Activated B cell treated with CpG ODN at 0.5 μM for 24 hours (primary cell): Measurements from ENCODE around the gene ARL4A. TPM values are rescaled to one million over a fixed set of nuclear protein-coding genes. Genes with fewer than 3 reads are reported as not detected.

Source experiments
- ATAC-seq: fragments of 200-7000 bp; cut with Tn5 transposase; one replicate; pipeline ENCODE4 v1.10.0; 2021; ENCODE audit warnings: low read depth, mild to moderate bottlenecking, moderate library complexity
- CTCF ChIA-PET: fragments of 350-600 bp; sonication (Branson Sonifier 250); formaldehyde crosslinking; loops from one replicate; lab custom pipeline; 2021; ENCODE audit warnings: antibody characterized with exemption; lab: Charles Lee
- POLR2A ChIA-PET: fragments of 350-600 bp; sonication (Branson Sonifier 250); formaldehyde crosslinking; loops from one replicate; lab custom pipeline; 2021; ENCODE audit warnings: antibody characterized with exemption; lab: Charles Lee
- DNase-seq: peaks from one replicate; pipeline ENCODE4 v3.0.0; 2022
- H3K27ac Mint-ChIP-seq: one replicate; pipeline ENCODE4 v1.8.0; 2020; ENCODE audit warnings: mixed read lengths
- H3K27me3 Mint-ChIP-seq: one replicate; pipeline ENCODE4 v1.8.0; 2021; ENCODE audit warnings: mixed read lengths
- H3K36me3 Mint-ChIP-seq: one replicate; pipeline ENCODE4 v1.8.0; 2021; ENCODE audit warnings: low read depth, mixed read lengths
- H3K4me1 Mint-ChIP-seq: one replicate; pipeline ENCODE4 v1.8.0; 2021; ENCODE audit warnings: mixed read lengths
- H3K4me3 Mint-ChIP-seq: one replicate; pipeline ENCODE4 v1.8.0; 2020; ENCODE audit warnings: mild to moderate bottlenecking, mixed read lengths
- H3K9me3 Mint-ChIP-seq: one replicate; pipeline ENCODE4 v1.8.0; 2020; ENCODE audit warnings: mixed read lengths
- intact Hi-C: fragments of 100-400 bp; cut with micrococcal nuclease; formaldehyde crosslinking; loops from one replicate; pipeline ENCODE4 v1.15.1; 2024
- total RNA-seq: library from RNA; stranded (reverse); gene quantifications from 2 replicates; pipeline ENCODE4 v1.2.3, GENCODE V29; 2022
- TF ChIP-seq, protein P1 (sequence below): fragments of 200-600 bp; IDR thresholded peaks from one replicate; pipeline ENCODE4 v1.8.0; 2022; ENCODE audit warnings: antibody characterized with exemption, mild to moderate bottlenecking

The ARL4A gene
- total RNA-seq, 1 donor from 2014 or later, result 11.9 TPM

DNA sequence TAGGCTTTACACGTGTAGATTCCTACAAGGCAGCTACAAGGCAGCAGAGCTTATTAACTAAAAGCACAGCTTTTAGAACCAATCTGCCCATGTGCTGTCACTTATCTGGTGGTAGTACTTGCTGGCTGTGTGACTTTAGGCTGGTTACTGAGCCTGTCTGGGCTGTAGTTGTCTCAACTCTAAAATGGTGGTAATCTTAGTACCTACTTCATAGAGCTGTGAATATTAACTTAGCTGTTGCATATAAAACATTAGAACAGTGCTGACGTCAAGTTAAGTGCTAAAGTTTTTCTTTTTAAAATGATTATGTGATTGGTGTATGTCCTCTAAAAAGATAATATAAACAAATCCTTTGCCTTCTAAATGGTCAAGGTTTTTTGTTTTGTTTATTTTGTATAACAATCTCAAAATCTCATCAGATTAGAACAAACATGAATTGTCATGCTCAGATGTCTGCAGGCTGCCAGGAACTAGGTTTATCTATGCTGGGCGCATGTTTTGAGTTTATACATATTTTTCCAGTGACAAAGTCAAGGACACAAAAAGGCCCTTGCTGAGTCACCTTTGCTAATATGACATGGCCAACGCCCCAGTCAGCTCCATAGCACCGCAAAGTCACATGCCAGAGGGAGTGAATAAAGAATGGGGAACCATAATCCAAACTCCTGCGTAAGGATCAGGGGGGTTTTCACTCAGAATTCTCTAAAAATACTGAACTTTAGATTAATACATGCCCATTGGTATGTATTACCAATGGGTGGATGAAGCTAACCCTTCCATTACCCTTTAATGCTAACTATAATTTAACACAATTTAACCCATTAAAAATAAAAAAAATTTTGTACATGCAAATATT is 39.8 kb upstream of the ARL4A start:
- H3K27ac Mint-ChIP-seq, result no peak overlapping the region
- ATAC-seq (no peak), DNase-seq (no peak)
- ChIA-PET POLR2A (no interaction called here), CTCF (no interaction called here)
- intact Hi-C loops, result no loop called here
- TF ChIP-seq, protein P1, sequence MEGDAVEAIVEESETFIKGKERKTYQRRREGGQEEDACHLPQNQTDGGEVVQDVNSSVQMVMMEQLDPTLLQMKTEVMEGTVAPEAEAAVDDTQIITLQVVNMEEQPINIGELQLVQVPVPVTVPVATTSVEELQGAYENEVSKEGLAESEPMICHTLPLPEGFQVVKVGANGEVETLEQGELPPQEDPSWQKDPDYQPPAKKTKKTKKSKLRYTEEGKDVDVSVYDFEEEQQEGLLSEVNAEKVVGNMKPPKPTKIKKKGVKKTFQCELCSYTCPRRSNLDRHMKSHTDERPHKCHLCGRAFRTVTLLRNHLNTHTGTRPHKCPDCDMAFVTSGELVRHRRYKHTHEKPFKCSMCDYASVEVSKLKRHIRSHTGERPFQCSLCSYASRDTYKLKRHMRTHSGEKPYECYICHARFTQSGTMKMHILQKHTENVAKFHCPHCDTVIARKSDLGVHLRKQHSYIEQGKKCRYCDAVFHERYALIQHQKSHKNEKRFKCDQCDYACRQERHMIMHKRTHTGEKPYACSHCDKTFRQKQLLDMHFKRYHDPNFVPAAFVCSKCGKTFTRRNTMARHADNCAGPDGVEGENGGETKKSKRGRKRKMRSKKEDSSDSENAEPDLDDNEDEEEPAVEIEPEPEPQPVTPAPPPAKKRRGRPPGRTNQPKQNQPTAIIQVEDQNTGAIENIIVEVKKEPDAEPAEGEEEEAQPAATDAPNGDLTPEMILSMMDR, result no peak
- no peak overlapping the region for H3K4me3 Mint-ChIP-seq
- H3K4me1 Mint-ChIP-seq, result no peaks in the 10 kb centered on the region
- no peaks in the 10 kb centered on the region for H3K9me3 Mint-ChIP-seq
- peaks cover 2% of the 10 kb centered on the region for H3K27me3 Mint-ChIP-seq
- no peaks in the 10 kb centered on the region for H3K36me3 Mint-ChIP-seq

DNA sequence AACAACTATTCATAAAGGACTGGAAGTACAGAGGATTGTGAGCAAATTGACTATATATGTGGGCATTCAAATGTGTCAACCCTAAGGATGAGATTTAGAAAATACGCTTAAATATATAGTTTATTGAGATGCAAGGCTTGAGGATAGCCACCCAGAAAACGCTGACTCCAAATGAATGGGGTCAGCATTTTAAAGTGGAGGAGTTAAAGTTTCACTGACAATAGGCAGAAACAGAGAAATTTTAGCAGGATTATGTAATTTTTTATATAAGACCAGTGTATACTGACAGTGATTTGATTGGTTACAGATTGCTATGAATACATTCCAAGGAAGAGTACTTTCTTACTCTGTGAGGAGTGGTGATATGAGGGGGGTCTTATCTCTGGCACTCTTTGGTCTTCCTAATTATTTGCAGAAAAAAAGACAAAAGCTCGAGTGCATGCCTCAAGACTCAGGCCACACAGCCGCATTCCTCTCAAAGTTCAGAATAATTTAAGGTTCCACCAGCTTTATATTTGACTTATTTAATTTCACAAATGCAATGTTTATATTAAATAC is 38.6 kb upstream of the ARL4A start:
- H3K9me3 Mint-ChIP-seq, result no peaks in the 10 kb centered on the region
- TF ChIP-seq, protein P1, result no peak
- no peaks in the 10 kb centered on the region for H3K36me3 Mint-ChIP-seq
- intact Hi-C loops, result no loop called here
- H3K27ac Mint-ChIP-seq, result no peak overlapping the region
- ATAC-seq (no peak), DNase-seq (no peak)
- ChIA-PET CTCF (no interaction called here), POLR2A (no interaction called here)
- peaks cover 2% of the 10 kb centered on the region for H3K27me3 Mint-ChIP-seq
- no peak overlapping the region for H3K4me3 Mint-ChIP-seq
- H3K4me1 Mint-ChIP-seq, result no peaks in the 10 kb centered on the region

DNA sequence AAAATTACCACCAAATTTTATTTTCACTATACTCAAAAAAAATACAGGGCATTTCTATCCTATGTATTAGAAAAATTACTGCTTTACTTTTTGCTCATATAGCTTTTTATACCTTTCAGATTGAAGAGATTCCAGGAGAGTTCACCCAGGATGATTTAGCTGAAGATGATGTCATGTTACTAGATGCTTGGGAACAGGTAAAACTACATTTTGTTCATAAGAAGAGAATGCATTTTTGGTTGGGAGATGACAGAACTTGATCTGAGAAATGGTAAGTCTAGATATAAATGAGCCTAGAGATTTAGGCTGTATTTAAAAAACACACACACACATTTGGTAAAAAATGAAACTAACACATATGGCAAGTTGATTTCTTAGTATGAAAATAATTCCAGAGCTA is 38.1 kb upstream of the ARL4A start:
- no peak for DNase-seq
- ATAC-seq, result no peak
- no peak overlapping the region for H3K4me3 Mint-ChIP-seq
- peaks cover 2% of the 10 kb centered on the region for H3K27me3 Mint-ChIP-seq
- H3K27ac Mint-ChIP-seq, result no peak overlapping the region
- ChIA-PET POLR2A (no interaction called here), CTCF (no interaction called here)
- H3K36me3 Mint-ChIP-seq, result no peaks in the 10 kb centered on the region
- intact Hi-C loops, result no loop called here
- H3K9me3 Mint-ChIP-seq, result no peaks in the 10 kb centered on the region
- TF ChIP-seq, protein P1, result no peak
- H3K4me1 Mint-ChIP-seq, result no peaks in the 10 kb centered on the region

DNA sequence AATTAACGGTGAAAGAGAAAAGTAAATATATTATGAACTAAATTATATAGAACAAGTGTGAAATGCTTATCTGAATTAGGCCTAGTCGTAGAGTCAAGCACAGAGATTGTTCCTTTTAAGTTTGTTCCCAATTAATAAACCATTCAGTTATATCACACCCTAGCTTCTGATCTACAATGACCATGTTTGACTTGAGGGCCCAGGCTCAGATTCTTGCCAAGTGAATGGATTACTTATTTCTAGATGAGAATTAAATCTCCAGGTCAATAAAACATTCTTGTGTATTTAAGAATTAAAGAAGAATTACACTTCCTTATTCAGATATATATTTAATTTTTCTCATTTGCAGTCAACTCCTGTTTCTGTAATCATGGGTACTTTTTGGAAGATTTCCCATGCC is 37.4 kb upstream of the ARL4A start:
- ATAC-seq (no peak), DNase-seq (no peak)
- H3K4me3 Mint-ChIP-seq, result no peak overlapping the region
- ChIA-PET CTCF (no interaction called here), POLR2A (no interaction called here)
- H3K36me3 Mint-ChIP-seq, result no peaks in the 10 kb centered on the region
- no peaks in the 10 kb centered on the region for H3K9me3 Mint-ChIP-seq
- intact Hi-C loops, result no loop called here
- H3K27me3 Mint-ChIP-seq, result peaks cover 2% of the 10 kb centered on the region
- TF ChIP-seq, protein P1, result no peak
- no peak overlapping the region for H3K27ac Mint-ChIP-seq
- H3K4me1 Mint-ChIP-seq, result no peaks in the 10 kb centered on the region

DNA sequence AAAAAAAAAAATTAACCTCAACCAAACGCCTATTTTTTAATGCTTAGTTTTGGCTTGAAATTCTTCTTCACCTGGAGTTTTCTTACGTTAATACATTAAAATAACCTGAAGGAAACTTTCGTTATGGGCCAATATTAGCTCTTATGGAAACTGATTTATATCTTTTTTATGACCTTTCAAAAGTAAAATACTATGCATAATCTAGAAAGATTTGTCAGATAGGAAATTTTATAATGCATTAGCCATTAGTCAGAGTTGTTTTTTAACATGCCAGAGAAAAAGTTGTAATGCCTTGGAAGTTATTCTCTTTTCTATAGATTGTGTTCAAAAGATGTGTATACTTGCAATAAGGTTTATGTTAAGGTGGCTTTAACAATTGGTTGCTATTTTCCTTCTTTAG is 34.3 kb upstream of the ARL4A start:
- no peaks in the 10 kb centered on the region for H3K4me1 Mint-ChIP-seq
- ChIA-PET POLR2A (no interaction called here), CTCF (interaction anchor here (0.6 kb wide), 1 partner anchor 62 kb away, joined by 4 read pairs; no protein-coding TSS in a partner anchor)
- H3K27ac Mint-ChIP-seq, result no peak overlapping the region
- H3K4me3 Mint-ChIP-seq, result no peak overlapping the region
- no peaks in the 10 kb centered on the region for H3K27me3 Mint-ChIP-seq
- DNase-seq, result no peak
- intact Hi-C loops, result no loop called here
- no peak for ATAC-seq
- H3K9me3 Mint-ChIP-seq, result no peaks in the 10 kb centered on the region
- no peaks in the 10 kb centered on the region for H3K36me3 Mint-ChIP-seq
- TF ChIP-seq, protein P1, result no peak
